Heart left ventricle (tissue), 13 donors: ENCODE results near the gene NMNAT2.

ENCODE experiments used
- POLR2A ChIP-seq, 2 donors: fragments of 450-650 bp; IDR thresholded peaks; one replicate each; pipeline ENCODE4 v1.6.1; 2017; ENCODE audit warnings: antibody characterized with exemption in 2 of 2, mild to moderate bottlenecking in 2 of 2, moderate library complexity in 2 of 2
- TF ChIP-seq, protein P1 (sequence below), 12 donors: fragments of 200-600 bp; sonication (generic) in 4 of 12; IDR thresholded peaks; one replicate each; pipeline versions ENCODE4 v1.5.0 to v1.8.0; 2018 to 2022; ENCODE audit warnings: antibody characterized with exemption in 12 of 12, mild to moderate bottlenecking in 5 of 12
- donor health status: ischemic (EF 13 %, LVEDD 7.1; RV severe dilation, severe dysfunction).
- donor health status: DM: no; HTN: yes; CAD: no.
- donor health status: DM: no; HTN: no; CAD: no.
- donor health status: ischemic (EF 25% LVEDD 6.9; RV normal size, moderate dysfunction).
- donor health status: ischemic (EF 25% LVEDD 5.7; RV mildly dilated, moderate dysfunction).
- donor health status: ischemic (EF 35%, LVEDD 5.7; RV mildly dilated, moderate dysfunction).
- donor health status: nonischemic (EF 11% LVEDD 7.7; RV severe dilation, severe dysfunction).
- donor health status: DM: yes; HTN: yes; CAD: no.
- donor health status: PGD.
- donor health status: ischemic (EF 29% LVEDD 5.4; RV normal size, mild dysfunction).
- donor health status: nonischemic (EF 23%, LVEDD 6.1; RV moderate dilation, normal function).

DNA sequence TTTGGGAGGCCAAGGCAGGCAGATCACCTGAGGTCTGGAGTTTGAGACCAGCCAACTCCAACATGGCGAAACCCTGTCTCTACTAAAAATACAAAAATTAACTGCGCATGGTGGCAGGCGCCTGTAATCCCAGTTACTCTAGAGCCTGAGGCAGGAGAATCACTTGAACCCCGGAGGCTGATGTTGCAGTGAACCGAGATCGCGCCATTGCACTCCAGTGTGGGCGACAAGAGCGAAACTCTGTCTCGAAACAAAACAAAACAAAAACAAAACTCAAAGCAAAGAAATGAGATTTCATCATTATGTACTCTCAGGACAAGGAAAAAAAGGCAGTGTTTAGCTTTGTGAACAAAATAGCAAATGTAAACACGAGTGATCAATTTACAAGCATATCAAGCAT is 171.1 kb downstream of the NMNAT2 start:
- TF ChIP-seq, protein P1, sequence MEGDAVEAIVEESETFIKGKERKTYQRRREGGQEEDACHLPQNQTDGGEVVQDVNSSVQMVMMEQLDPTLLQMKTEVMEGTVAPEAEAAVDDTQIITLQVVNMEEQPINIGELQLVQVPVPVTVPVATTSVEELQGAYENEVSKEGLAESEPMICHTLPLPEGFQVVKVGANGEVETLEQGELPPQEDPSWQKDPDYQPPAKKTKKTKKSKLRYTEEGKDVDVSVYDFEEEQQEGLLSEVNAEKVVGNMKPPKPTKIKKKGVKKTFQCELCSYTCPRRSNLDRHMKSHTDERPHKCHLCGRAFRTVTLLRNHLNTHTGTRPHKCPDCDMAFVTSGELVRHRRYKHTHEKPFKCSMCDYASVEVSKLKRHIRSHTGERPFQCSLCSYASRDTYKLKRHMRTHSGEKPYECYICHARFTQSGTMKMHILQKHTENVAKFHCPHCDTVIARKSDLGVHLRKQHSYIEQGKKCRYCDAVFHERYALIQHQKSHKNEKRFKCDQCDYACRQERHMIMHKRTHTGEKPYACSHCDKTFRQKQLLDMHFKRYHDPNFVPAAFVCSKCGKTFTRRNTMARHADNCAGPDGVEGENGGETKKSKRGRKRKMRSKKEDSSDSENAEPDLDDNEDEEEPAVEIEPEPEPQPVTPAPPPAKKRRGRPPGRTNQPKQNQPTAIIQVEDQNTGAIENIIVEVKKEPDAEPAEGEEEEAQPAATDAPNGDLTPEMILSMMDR (IDR thresholded peaks at IDR 0.05): no peak
- TF ChIP-seq POLR2A (IDR thresholded peaks at IDR 0.05): no peak
